ENCODE measurements around the gene SYT8.

- TF ChIP-seq EZH2 (IDR thresholded peaks at IDR 0.05; ENCODE audit: insufficient read depth, poor library complexity, severe bottlenecking) (no peak), EZH2phosphoT487 (IDR thresholded peaks at IDR 0.05; ENCODE audit: insufficient read depth, low read depth) (no peak)
These were observed 37.6 kb downstream of the SYT8 start for GRCh38 chr11:1872267-1872985.

Data from GM23248 (cell line).